SK-N-SH treated with all-trans-retinoic acid at 6 μM for 48 hours (cell line): Measurements from ENCODE around the gene PALMD.
A peak's percentile ranks its signal among the peaks of the same experiment; 100 is the strongest.

Source experiments
- ARNTL ChIP-seq: fragments of 450-650 bp; formaldehyde crosslinking; IDR thresholded peaks from 2 replicates; pipeline ENCODE4 v1.5.0; 2020; ENCODE audit warnings: low read depth, mild to moderate bottlenecking, moderate library complexity, borderline replicate concordance
- CSRNP3 ChIP-seq: fragments of 250-450 bp; sonication (Bioruptor Pico); IDR thresholded peaks from 2 replicates; pipeline ENCODE4 v1.5.1; 2021; ENCODE audit warnings: mild to moderate bottlenecking, moderate library complexity
- ESRRG ChIP-seq: fragments of 250-450 bp; sonication (Bioruptor Pico); IDR thresholded peaks from 2 replicates; pipeline ENCODE4 v1.6.1; 2021; ENCODE audit warnings: mild to moderate bottlenecking
- GLIS3 ChIP-seq: fragments of 250-450 bp; sonication (Bioruptor Pico); IDR thresholded peaks from 2 replicates; pipeline ENCODE4 v1.5.0; 2020; ENCODE audit warnings: mild to moderate bottlenecking, moderate library complexity
- ISL1 ChIP-seq: fragments of 250-450 bp; sonication (Bioruptor Pico); IDR thresholded peaks from 2 replicates; pipeline ENCODE4 v2.1.2; 2022; ENCODE audit warnings: mild to moderate bottlenecking, moderate library complexity
- POU6F1 ChIP-seq: fragments of 250-450 bp; sonication (Bioruptor Pico); IDR thresholded peaks from 2 replicates; pipeline ENCODE4 v1.8.0; 2021; ENCODE audit warnings: low read depth, mild to moderate bottlenecking, moderate library complexity, borderline replicate concordance
- ZFP3 ChIP-seq: fragments of 250-450 bp; sonication (Bioruptor Pico); IDR thresholded peaks from 2 replicates; pipeline ENCODE4 v1.5.0; 2020; ENCODE audit warnings: mild to moderate bottlenecking, moderate library complexity
- ZFP30 ChIP-seq: fragments of 450-650 bp; formaldehyde crosslinking; IDR thresholded peaks from 2 replicates; pipeline ENCODE4 v1.5.0; 2022; ENCODE audit warnings: mild to moderate bottlenecking, moderate library complexity
- ZNF565 ChIP-seq: fragments of 450-650 bp; formaldehyde crosslinking; conservative IDR thresholded peaks from 2 replicates; pipeline ENCODE4 v1.5.0; 2020; ENCODE audit warnings: low read depth, mild to moderate bottlenecking, moderate library complexity
- ZNF70 ChIP-seq: fragments of 450-650 bp; formaldehyde crosslinking; IDR thresholded peaks from 2 replicates; pipeline ENCODE4 v1.5.0; 2020; ENCODE audit warnings: mild to moderate bottlenecking, moderate library complexity

- peak; percentile 86 for TF ChIP-seq ISL1 (CRISPR knock-in tag)
- TF ChIP-seq ARNTL (CRISPR knock-in tag), result no peak
- no peak for TF ChIP-seq ZNF565
- no peak for TF ChIP-seq ZFP30 (CRISPR knock-in tag)
- TF ChIP-seq GLIS3, result 0 out of 2 replicates have a peak, but pooled peaks have one; percentile 14
- 0 out of 2 replicates have a peak, but pooled peaks have one; percentile 29 for TF ChIP-seq CSRNP3
- no peak for TF ChIP-seq ZFP3 (CRISPR knock-in tag)
- no peak for TF ChIP-seq POU6F1 (CRISPR knock-in tag)
- no peak for TF ChIP-seq ESRRG (CRISPR knock-in tag)
- no peak for TF ChIP-seq ZNF70
These were observed 32.2 kb upstream of the PALMD start for GRCh38 chr1:99613716-99614115.
